GM04504 (cell line): Measurements from ENCODE around the gene METTL24.

Experiments used
- DNase-seq: peaks from one replicate; pipeline ENCODE4 v3.0.0-alpha.2; 2012; ENCODE audit warnings: low read depth

Gene METTL24

GRCh38 chr6:110357664-110358552 lies at the start of gene METTL24:
METTL24 (minus strand) TSS chr6:110358349; CDS start chr6:110358272, 77 bp downstream.
- no peak for DNase-seq

GRCh38 chr6:110404607-110405006 lies 46.5 kb upstream of the METTL24 start:
- no peak for DNase-seq

- no peak for DNase-seq
Observed at GRCh38 chr6:110401585-110402176, 43.5 kb upstream of the METTL24 start.

GRCh38 chr6:110400208-110400607 lies 42.1 kb upstream of the METTL24 start:
- DNase-seq = no peak

GRCh38 chr6:110399219-110400071 lies 41.3 kb upstream of the METTL24 start:
- no peak for DNase-seq

- no peak for DNase-seq
Observed at GRCh38 chr6:110398778-110399177, 40.6 kb upstream of the METTL24 start.

GRCh38 chr6:110395221-110395620 lies 37.1 kb upstream of the METTL24 start:
- DNase-seq = no peak

GRCh38 chr6:110394409-110394808 lies 36.3 kb upstream of the METTL24 start:
- DNase-seq = no peak

GRCh38 chr6:110392727-110393126 lies 34.6 kb upstream of the METTL24 start:
- no peak for DNase-seq

GRCh38 chr6:110390404-110390803 lies 32.3 kb upstream of the METTL24 start:
- DNase-seq = no peak

- no peak for DNase-seq
Observed at GRCh38 chr6:110389689-110390382, 31.7 kb upstream of the METTL24 start.

GRCh38 chr6:110387986-110388385 lies 29.8 kb upstream of the METTL24 start:
- DNase-seq = no peak

GRCh38 chr6:110385458-110385863 lies 27.3 kb upstream of the METTL24 start:
- no peak for DNase-seq

- no peak for DNase-seq
Observed at GRCh38 chr6:110378552-110378951, 20.4 kb upstream of the METTL24 start.

- no peak for DNase-seq
Observed at GRCh38 chr6:110369066-110369465, 10.9 kb upstream of the METTL24 start.

- no peak for DNase-seq
Observed at GRCh38 chr6:110368284-110368683, 10.1 kb upstream of the METTL24 start.

- no peak for DNase-seq
Observed at GRCh38 chr6:110367825-110368224, 9.7 kb upstream of the METTL24 start.

- DNase-seq = no peak
Observed at GRCh38 chr6:110366975-110367374, 8.8 kb upstream of the METTL24 start.

GRCh38 chr6:110366256-110366655 lies 8.1 kb upstream of the METTL24 start:
- DNase-seq = no peak

GRCh38 chr6:110364364-110365105 lies 6.4 kb upstream of the METTL24 start:
- no peak for DNase-seq

GRCh38 chr6:110363748-110364147 lies 5.6 kb upstream of the METTL24 start:
- DNase-seq = no peak
